Measurements from ENCODE around the gene KRTAP27-1. TPM values are rescaled to one million over a fixed set of nuclear protein-coding genes. Genes with fewer than 3 reads are reported as not detected.

Gene KRTAP27-1
- not detected for polyA plus RNA-seq (2012; ENCODE audit: insufficient read depth, insufficient read length, low read depth)

GRCh38 chr21:30337276-30337744, at the start of gene KRTAP27-1:
TSS of gene KRTAP27-1 (minus strand) at chr21:30337694. CDS start at chr21:30337668, 26 bp downstream.
- no peaks in the 10 kb centered on the region for H3K36me3 ChIP-seq
- TF ChIP-seq CTCF (IDR thresholded peaks at IDR 0.05; ENCODE audit: low read depth, low read length): no peak
- H3K9me3 ChIP-seq: no peaks in the 10 kb centered on the region
- no peak within 1 kb of the TSS for H3K4me3 ChIP-seq (ENCODE audit: low read depth, low read length)
- no peaks in the 10 kb centered on the region for H3K4me1 ChIP-seq
- DNase-seq: no peak
- no peaks in the 10 kb centered on the region for H3K27me3 ChIP-seq

GRCh38 chr21:30382201-30382600, 44.7 kb upstream of the KRTAP27-1 start:
- DNase-seq: no peak
- Histone ChIP-seq H3K36me3 (no peaks in the 10 kb centered on the region), H3K27me3 (no peaks in the 10 kb centered on the region), H3K4me3 (ENCODE audit: low read depth, low read length) (no peak overlapping the region), H3K9me3 (no peaks in the 10 kb centered on the region), H3K4me1 (no peaks in the 10 kb centered on the region)
- TF ChIP-seq CTCF (IDR thresholded peaks at IDR 0.05; ENCODE audit: low read depth, low read length): no peak

GRCh38 chr21:30372139-30372770, 34.8 kb upstream of the KRTAP27-1 start, which contains the start of gene KRTAP13-2:
TSS of gene KRTAP13-2 (minus strand) at chr21:30372271. CDS start at chr21:30372213, 58 bp downstream.
- Histone ChIP-seq H3K27me3 (no peaks in the 10 kb centered on the region), H3K36me3 (no peaks in the 10 kb centered on the region), H3K4me3 (ENCODE audit: low read depth, low read length) (no peak within 1 kb of the TSS), H3K9me3 (no peaks in the 10 kb centered on the region), H3K4me1 (no peaks in the 10 kb centered on the region)
- DNase-seq: no peak
- TF ChIP-seq CTCF (IDR thresholded peaks at IDR 0.05; ENCODE audit: low read depth, low read length): no peak

GRCh38 chr21:30355906-30356305, 18.4 kb upstream of the KRTAP27-1 start:
- H3K4me1 ChIP-seq: no peaks in the 10 kb centered on the region
- no peaks in the 10 kb centered on the region for H3K27me3 ChIP-seq
- TF ChIP-seq CTCF (IDR thresholded peaks at IDR 0.05; ENCODE audit: low read depth, low read length): no peak
- no peak overlapping the region for H3K4me3 ChIP-seq (ENCODE audit: low read depth, low read length)
- no peaks in the 10 kb centered on the region for H3K36me3 ChIP-seq
- no peak for DNase-seq
- H3K9me3 ChIP-seq: no peaks in the 10 kb centered on the region

- H3K9me3 ChIP-seq: no peaks in the 10 kb centered on the region
- H3K4me1 ChIP-seq: no peaks in the 10 kb centered on the region
- H3K27me3 ChIP-seq: no peaks in the 10 kb centered on the region
- no peak overlapping the region for H3K4me3 ChIP-seq (ENCODE audit: low read depth, low read length)
- no peak for DNase-seq
- H3K36me3 ChIP-seq: no peaks in the 10 kb centered on the region
- TF ChIP-seq CTCF (IDR thresholded peaks at IDR 0.05; ENCODE audit: low read depth, low read length): no peak
Measured at GRCh38 chr21:30354308-30355005, 17.0 kb upstream of the KRTAP27-1 start.

GRCh38 chr21:30351534-30351933, 14.0 kb upstream of the KRTAP27-1 start:
- DNase-seq: no peak
- no peak for TF ChIP-seq CTCF (IDR thresholded peaks at IDR 0.05; ENCODE audit: low read depth, low read length)
- Histone ChIP-seq H3K36me3 (no peaks in the 10 kb centered on the region), H3K27me3 (no peaks in the 10 kb centered on the region), H3K4me3 (ENCODE audit: low read depth, low read length) (no peak overlapping the region), H3K4me1 (no peaks in the 10 kb centered on the region), H3K9me3 (no peaks in the 10 kb centered on the region)

Measured in BE2C (cell line).